ENCODE measurements around the gene ZNF385B. TPM values are rescaled to one million over a fixed set of nuclear protein-coding genes. Genes with fewer than 3 reads are reported as not detected.

The ZNF385B gene
- polyA plus RNA-seq, 3 donors from 2014 or later: not detected

GRCh38 chr2:179692043-179692442 is 169.4 kb downstream of the ZNF385B start:
- Mint-ChIP-seq H3K27ac (no peak overlapping the region), H3K4me1 (no peaks in the 10 kb centered on the region)
- no peak for DNase-seq

GRCh38 chr2:179691235-179691634 is 170.2 kb downstream of the ZNF385B start:
- H3K36me3 Mint-ChIP-seq: no peaks in the 10 kb centered on the region
- no peaks in the 10 kb centered on the region for H3K4me1 Mint-ChIP-seq
- no peak for DNase-seq
- peaks cover 0 to 1% (median 0%) of the 10 kb centered on the region in 3 donors for H3K27me3 Mint-ChIP-seq (ENCODE audit: low read depth in 3 of 3)
- no peak overlapping the region for H3K4me3 Mint-ChIP-seq
- H3K27ac Mint-ChIP-seq: no peak overlapping the region
- peaks cover 0 to 11% (median 6%) of the 10 kb centered on the region in 6 donors for H3K9me3 Mint-ChIP-seq

More at GRCh38 chr2:179692043-179692442, 169.4 kb downstream of the ZNF385B start:
- Mint-ChIP-seq H3K36me3 (no peaks in the 10 kb centered on the region), H3K4me3 (no peak overlapping the region), H3K9me3 (peaks cover 0 to 11% (median 5%) of the 10 kb centered on the region in 6 donors), H3K27me3 (ENCODE audit: low read depth in 3 of 3) (peaks cover 0 to 1% (median 0%) of the 10 kb centered on the region in 3 donors)

- no peaks in the 10 kb centered on the region for H3K27me3 Mint-ChIP-seq (ENCODE audit: low read depth in 3 of 3)
- H3K36me3 Mint-ChIP-seq: no peaks in the 10 kb centered on the region
- no peak overlapping the region for H3K27ac Mint-ChIP-seq
- no peaks in the 10 kb centered on the region for H3K4me1 Mint-ChIP-seq
- no peak overlapping the region for H3K4me3 Mint-ChIP-seq
- peaks cover 0 to 11% (median 4%) of the 10 kb centered on the region in 6 donors for H3K9me3 Mint-ChIP-seq
- no peak for DNase-seq
These were observed 174.6 kb downstream of the ZNF385B start for GRCh38 chr2:179686718-179687342.

- H3K27me3 Mint-ChIP-seq (ENCODE audit: low read depth in 3 of 3): no peaks in the 10 kb centered on the region
- no peaks in the 10 kb centered on the region for H3K4me1 Mint-ChIP-seq
- H3K4me3 Mint-ChIP-seq: no peak overlapping the region
- H3K27ac Mint-ChIP-seq: no peak overlapping the region
- H3K9me3 Mint-ChIP-seq: peaks cover 0 to 7% (median 4%) of the 10 kb centered on the region in 6 donors
- DNase-seq: no peak
- H3K36me3 Mint-ChIP-seq: no peaks in the 10 kb centered on the region
These were observed 175.3 kb downstream of the ZNF385B start for GRCh38 chr2:179686069-179686468.

- no peak overlapping the region for H3K27ac Mint-ChIP-seq
- H3K4me3 Mint-ChIP-seq: no peak overlapping the region
- H3K27me3 Mint-ChIP-seq (ENCODE audit: low read depth in 3 of 3): no peaks in the 10 kb centered on the region
- H3K9me3 Mint-ChIP-seq: peaks cover 0 to 7% (median 4%) of the 10 kb centered on the region in 6 donors
- no peaks in the 10 kb centered on the region for H3K4me1 Mint-ChIP-seq
- DNase-seq: no peak
- H3K36me3 Mint-ChIP-seq: no peaks in the 10 kb centered on the region
These were observed 176.3 kb downstream of the ZNF385B start for GRCh38 chr2:179685146-179685545.

- Mint-ChIP-seq H3K36me3 (no peaks in the 10 kb centered on the region), H3K27me3 (ENCODE audit: low read depth in 3 of 3) (no peaks in the 10 kb centered on the region)
These were observed 178.7 kb downstream of the ZNF385B start for GRCh38 chr2:179682756-179683155.

GRCh38 chr2:179677746-179678505 is 183.5 kb downstream of the ZNF385B start:
- Mint-ChIP-seq H3K4me3 (no peak overlapping the region), H3K36me3 (no peaks in the 10 kb centered on the region), H3K9me3 (peaks cover 0 to 6% (median 0%) of the 10 kb centered on the region in 6 donors), H3K4me1 (no peaks in the 10 kb centered on the region), H3K27ac (no peak overlapping the region), H3K27me3 (ENCODE audit: low read depth in 3 of 3) (peaks cover 0 to 2% (median 0%) of the 10 kb centered on the region in 3 donors)
- no peak for DNase-seq

More at GRCh38 chr2:179682756-179683155, 178.7 kb downstream of the ZNF385B start:
- Mint-ChIP-seq H3K27ac (no peak overlapping the region), H3K4me3 (no peak overlapping the region), H3K4me1 (no peaks in the 10 kb centered on the region), H3K9me3 (peaks cover 0 to 4% (median 0%) of the 10 kb centered on the region in 6 donors)
- DNase-seq: no peak

- no peak overlapping the region for H3K4me3 Mint-ChIP-seq
- no peaks in the 10 kb centered on the region for H3K4me1 Mint-ChIP-seq
- no peaks in the 10 kb centered on the region for H3K36me3 Mint-ChIP-seq
- DNase-seq: no peak
- peaks cover 0 to 2% (median 0%) of the 10 kb centered on the region in 3 donors for H3K27me3 Mint-ChIP-seq (ENCODE audit: low read depth in 3 of 3)
- H3K9me3 Mint-ChIP-seq: peaks cover 0 to 6% (median 0%) of the 10 kb centered on the region in 6 donors
- H3K27ac Mint-ChIP-seq: no peak overlapping the region
These were observed 184.2 kb downstream of the ZNF385B start for GRCh38 chr2:179677077-179677688.

- H3K4me1 Mint-ChIP-seq: no peaks in the 10 kb centered on the region
- H3K4me3 Mint-ChIP-seq: no peak overlapping the region
- peaks cover 0 to 2% (median 0%) of the 10 kb centered on the region in 3 donors for H3K27me3 Mint-ChIP-seq (ENCODE audit: low read depth in 3 of 3)
- H3K36me3 Mint-ChIP-seq: no peaks in the 10 kb centered on the region
- H3K27ac Mint-ChIP-seq: no peak overlapping the region
- peaks cover 0 to 6% (median 0%) of the 10 kb centered on the region in 6 donors for H3K9me3 Mint-ChIP-seq
- no peak for DNase-seq
These were observed 186.0 kb downstream of the ZNF385B start for GRCh38 chr2:179675435-179675834.

- Mint-ChIP-seq H3K36me3 (no peaks in the 10 kb centered on the region), H3K9me3 (peaks cover 0 to 9% (median under 1%) of the 10 kb centered on the region in 6 donors), H3K4me1 (no peaks in the 10 kb centered on the region), H3K4me3 (no peak overlapping the region), H3K27ac (no peak overlapping the region), H3K27me3 (ENCODE audit: low read depth in 3 of 3) (no peaks in the 10 kb centered on the region)
- DNase-seq: no peak
These were observed 190.1 kb downstream of the ZNF385B start for GRCh38 chr2:179671043-179671981.

- no peaks in the 10 kb centered on the region for H3K4me1 Mint-ChIP-seq
- H3K4me3 Mint-ChIP-seq: no peak overlapping the region
- no peak for DNase-seq
- H3K36me3 Mint-ChIP-seq: no peaks in the 10 kb centered on the region
- peaks cover 0 to 4% (median under 1%) of the 10 kb centered on the region in 6 donors for H3K9me3 Mint-ChIP-seq
- no peak overlapping the region for H3K27ac Mint-ChIP-seq
- H3K27me3 Mint-ChIP-seq (ENCODE audit: low read depth in 3 of 3): no peaks in the 10 kb centered on the region
These were observed 192.2 kb downstream of the ZNF385B start for GRCh38 chr2:179669196-179669595.

- no peak for DNase-seq
- Mint-ChIP-seq H3K4me3 (no peak overlapping the region), H3K27me3 (ENCODE audit: low read depth in 3 of 3) (peaks cover 0 to 2% (median 0%) of the 10 kb centered on the region in 3 donors), H3K27ac (no peak overlapping the region), H3K36me3 (no peaks in the 10 kb centered on the region), H3K9me3 (peaks cover 0 to 4% (median under 1%) of the 10 kb centered on the region in 6 donors), H3K4me1 (no peaks in the 10 kb centered on the region)
These were observed 196.2 kb downstream of the ZNF385B start for GRCh38 chr2:179664972-179665812.

Measured in immature natural killer cell (primary cell).